NB4 (cell line): ENCODE measurements around the gene POLDIP3.

ENCODE experiments used
- CTCF ChIP-seq: IDR thresholded peaks from one replicate; pipeline ENCODE4 v1.5.1; 2012; ENCODE audit warnings: low read depth, low read length
- MAX ChIP-seq: IDR thresholded peaks from 2 replicates; pipeline ENCODE4 v1.6.1; 2011; ENCODE audit warnings: low read depth, low read length
- MYC ChIP-seq: IDR thresholded peaks from 2 replicates; pipeline ENCODE4 v1.6.1; 2011; ENCODE audit warnings: low read depth, low read length
- POLR2A ChIP-seq: IDR thresholded peaks from 2 replicates; pipeline ENCODE4 v1.6.1; 2011; ENCODE audit warnings: mild to moderate bottlenecking; ENCODE audit not compliant: insufficient read length; ENCODE audit errors: extremely low read depth

- TF ChIP-seq CTCF (no peak), MAX (no peak), POLR2A (no peak), MYC (no peak)
These were observed 25.0 kb upstream of the POLDIP3 start for GRCh38 chr22:42639541-42640241.
